Fibroblast of the aortic adventitia (primary cell): ENCODE measurements around the gene DIPK1C. TPM values are rescaled to one million over a fixed set of nuclear protein-coding genes. Genes with fewer than 3 reads are reported as not detected.

Source experiments
- DNase-seq: peaks from one replicate; pipeline ENCODE4 v3.0.0-alpha.2; 2010; ENCODE audit warnings: low read depth
- H3K4me3 ChIP-seq: 2 replicates; pipeline ENCODE4 v1.5.1; 2011; ENCODE audit warnings: low read depth, mild to moderate bottlenecking, control low read depth, low read length, moderate library complexity
- total RNA-seq: library from RNA; depleted of rRNA; stranded (reverse); fragments of >200 nt; gene quantifications from 2 replicates; pipeline ENCODE4 v1.2.3, GENCODE V29; 2012; ENCODE audit warnings: low replicate concordance
- TF ChIP-seq, protein P1 (sequence below): IDR thresholded peaks from 2 replicates; pipeline ENCODE4 v1.5.1; 2011; ENCODE audit warnings: mild to moderate bottlenecking, low read length, control low read depth, inconsistent platforms; ENCODE audit not compliant: insufficient read depth

Gene DIPK1C
- total RNA-seq, 1 donor: not detected

DNA sequence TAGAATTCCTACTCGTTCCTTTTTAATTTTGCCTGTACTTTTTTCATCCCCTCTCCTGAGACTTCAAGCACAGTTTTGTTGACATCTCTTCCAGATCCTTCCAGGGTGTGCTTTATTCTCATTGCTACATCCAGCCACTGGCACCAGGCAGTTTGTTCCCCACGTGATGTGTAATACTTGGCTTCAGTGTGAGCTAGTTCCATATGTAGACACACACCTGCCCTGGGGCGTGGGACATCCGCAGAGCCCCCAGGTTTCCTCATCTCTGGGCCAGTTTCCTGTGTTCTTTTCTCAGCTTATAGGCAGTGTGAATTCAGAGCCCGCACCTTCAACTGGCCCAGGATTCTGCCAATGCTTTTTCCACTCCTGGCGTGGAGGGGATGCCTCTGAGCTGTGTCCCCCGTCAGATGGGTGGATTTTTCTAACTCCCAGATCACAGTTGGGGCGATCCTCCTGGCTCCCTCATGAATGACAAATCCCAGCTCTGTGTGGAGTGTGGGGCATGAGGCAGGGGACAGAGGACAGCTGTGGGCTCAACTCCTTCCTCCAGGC is 46.6 kb downstream of the DIPK1C start:
- no peak for DNase-seq
- H3K4me3 ChIP-seq: no peak overlapping the region
- TF ChIP-seq, protein P1, sequence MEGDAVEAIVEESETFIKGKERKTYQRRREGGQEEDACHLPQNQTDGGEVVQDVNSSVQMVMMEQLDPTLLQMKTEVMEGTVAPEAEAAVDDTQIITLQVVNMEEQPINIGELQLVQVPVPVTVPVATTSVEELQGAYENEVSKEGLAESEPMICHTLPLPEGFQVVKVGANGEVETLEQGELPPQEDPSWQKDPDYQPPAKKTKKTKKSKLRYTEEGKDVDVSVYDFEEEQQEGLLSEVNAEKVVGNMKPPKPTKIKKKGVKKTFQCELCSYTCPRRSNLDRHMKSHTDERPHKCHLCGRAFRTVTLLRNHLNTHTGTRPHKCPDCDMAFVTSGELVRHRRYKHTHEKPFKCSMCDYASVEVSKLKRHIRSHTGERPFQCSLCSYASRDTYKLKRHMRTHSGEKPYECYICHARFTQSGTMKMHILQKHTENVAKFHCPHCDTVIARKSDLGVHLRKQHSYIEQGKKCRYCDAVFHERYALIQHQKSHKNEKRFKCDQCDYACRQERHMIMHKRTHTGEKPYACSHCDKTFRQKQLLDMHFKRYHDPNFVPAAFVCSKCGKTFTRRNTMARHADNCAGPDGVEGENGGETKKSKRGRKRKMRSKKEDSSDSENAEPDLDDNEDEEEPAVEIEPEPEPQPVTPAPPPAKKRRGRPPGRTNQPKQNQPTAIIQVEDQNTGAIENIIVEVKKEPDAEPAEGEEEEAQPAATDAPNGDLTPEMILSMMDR: no peak

DNA sequence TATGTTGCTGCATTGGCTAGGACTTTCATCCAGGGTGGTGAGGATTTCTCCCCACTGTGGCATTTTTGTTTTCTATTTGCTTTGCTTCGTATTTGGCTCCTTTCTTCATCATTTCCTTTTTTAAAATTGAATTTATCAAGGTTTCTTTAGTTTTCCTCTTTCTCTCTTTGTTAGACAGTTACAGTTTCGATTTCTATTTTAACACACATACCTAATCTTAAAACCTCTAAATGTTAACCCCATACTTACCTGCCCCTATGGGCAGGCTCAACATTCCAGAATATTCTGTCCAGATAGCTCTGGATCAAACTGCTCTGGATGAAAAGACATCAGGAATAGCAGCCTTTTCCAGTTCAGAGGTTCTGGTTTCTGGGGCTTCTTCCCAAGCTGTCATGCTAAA is 49.2 kb downstream of the DIPK1C start:
- TF ChIP-seq, protein P1: no peak
- DNase-seq: no peak
- no peak overlapping the region for H3K4me3 ChIP-seq

DNA sequence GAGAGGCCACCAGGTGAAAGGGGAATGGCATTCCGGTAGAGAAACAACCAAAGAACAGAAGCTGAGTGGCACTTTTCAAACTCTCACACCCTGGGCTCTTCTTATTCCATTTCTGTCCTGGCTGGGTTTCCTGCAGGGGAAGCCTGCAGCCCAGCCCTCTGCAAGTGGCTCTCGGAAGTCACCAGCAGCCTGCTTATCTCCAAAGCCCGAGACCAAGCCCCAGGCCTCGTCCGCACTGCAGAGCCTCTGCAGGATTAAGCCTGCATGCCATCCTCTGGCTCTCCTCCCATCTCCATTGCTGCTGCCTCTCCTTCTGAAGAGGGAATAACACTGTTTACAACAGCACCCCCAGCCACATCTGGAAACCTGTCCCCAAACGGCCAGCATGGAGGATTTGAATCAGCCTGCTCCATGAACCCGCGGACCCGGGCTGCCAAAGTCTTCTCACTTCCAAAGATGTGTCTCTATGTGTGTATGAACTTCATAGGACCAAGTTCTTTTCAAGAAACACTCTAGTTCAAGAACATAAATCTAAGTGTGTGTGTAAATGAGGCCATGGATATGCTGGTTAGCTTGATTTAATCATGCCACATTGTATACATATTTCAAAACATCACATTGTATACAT is 54.2 kb downstream of the DIPK1C start:
- DNase-seq: no peak
- no peak overlapping the region for H3K4me3 ChIP-seq
- TF ChIP-seq, protein P1: no peak

DNA sequence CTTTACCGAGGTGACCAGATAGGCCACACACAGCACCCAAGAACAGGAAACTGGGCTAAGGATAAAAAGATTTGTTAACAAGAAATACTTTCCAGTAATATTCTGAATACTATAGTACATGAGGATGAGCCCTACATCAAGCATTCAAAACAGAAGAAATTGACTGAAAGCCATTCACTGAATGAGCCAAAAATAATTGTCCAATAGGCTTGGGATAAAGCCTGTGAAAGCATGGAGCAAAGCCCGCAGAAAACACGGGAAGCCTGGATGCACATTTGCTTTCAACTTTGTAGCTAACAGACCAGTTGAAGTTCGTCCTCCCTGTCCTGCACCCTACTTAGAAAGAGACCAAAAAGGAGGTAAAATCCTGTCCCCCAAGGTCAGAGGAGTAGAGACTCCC is 56.3 kb downstream of the DIPK1C start:
- TF ChIP-seq, protein P1: no peak
- DNase-seq: no peak
- H3K4me3 ChIP-seq: no peak overlapping the region

DNA sequence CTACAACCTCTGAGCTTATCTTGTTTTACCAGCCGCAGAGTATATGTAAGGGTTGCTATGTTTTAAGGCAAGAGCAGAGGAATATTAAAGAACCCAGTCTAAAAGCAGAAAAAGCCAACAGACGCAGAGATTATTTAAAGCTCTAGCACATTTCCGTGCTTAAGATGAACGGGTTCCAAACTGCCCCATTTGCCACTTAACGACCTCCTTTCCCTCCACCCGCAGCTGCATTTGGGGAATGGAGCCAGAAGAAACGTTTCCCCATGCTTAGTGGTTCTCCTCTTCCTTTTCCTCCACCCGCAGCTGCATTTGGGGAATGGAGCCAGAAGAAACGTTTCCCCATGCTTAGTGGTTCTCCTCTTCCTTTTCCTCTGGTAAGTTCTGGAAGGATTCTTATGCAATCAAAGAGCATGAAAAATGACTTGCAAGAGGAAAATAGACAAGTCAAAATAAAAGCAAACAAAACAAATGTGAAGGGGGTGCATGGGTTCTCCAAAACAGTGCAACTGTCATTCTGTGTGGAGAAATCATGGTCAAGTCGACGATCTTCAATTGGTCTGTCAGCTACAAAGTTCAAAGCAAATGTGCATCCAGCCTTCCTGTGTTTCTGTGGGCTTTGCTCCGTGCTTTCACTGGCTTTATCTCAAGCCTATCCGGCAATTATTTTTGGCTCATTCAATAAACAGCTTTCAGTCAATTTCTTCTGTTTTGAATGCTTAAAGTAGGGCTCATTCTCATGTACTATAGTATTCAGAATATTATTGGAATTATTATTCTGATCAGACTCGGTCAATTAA is 57.8 kb downstream of the DIPK1C start:
- TF ChIP-seq, protein P1: no peak
- no peak for DNase-seq
- no peak overlapping the region for H3K4me3 ChIP-seq

GRCh38 chr18:74397572-74397971 is 59.5 kb downstream of the DIPK1C start:
- DNase-seq: no peak
- TF ChIP-seq, protein P1: no peak
- no peak overlapping the region for H3K4me3 ChIP-seq
